H9 (cell line): Measurements from ENCODE around the gene RBM42. TPM values are rescaled to one million over a fixed set of nuclear protein-coding genes. Genes with fewer than 3 reads are reported as not detected.

Experiments
- DNase-seq: peaks from one replicate; pipeline ENCODE4 v3.0.0-alpha.2; 2017
- H2AFZ ChIP-seq: one replicate; pipeline ENCODE4 v1.6.1; 2013; ENCODE audit warnings: mild to moderate bottlenecking, low read length, control low read depth, moderate library complexity
- H2AK5ac ChIP-seq: 2 replicates; pipeline ENCODE4 v1.6.1; 2013; ENCODE audit warnings: low read length, control low read depth, mixed read lengths; ENCODE audit not compliant: insufficient read length
- H2BK120ac ChIP-seq: one replicate; pipeline ENCODE4 v1.6.1; 2013; ENCODE audit warnings: low read depth, mild to moderate bottlenecking, low read length, control low read depth, inconsistent platforms; ENCODE audit not compliant: poor library complexity, severe bottlenecking
- H2BK12ac ChIP-seq: 2 replicates; pipeline ENCODE4 v1.6.1; 2013; ENCODE audit warnings: low read length, control low read depth, mixed read lengths, low read depth; ENCODE audit not compliant: insufficient read length
- H2BK15ac ChIP-seq: 2 replicates; pipeline ENCODE4 v1.6.1; 2013; ENCODE audit warnings: low read depth, low read length, control low read depth
- H2BK20ac ChIP-seq: one replicate; pipeline ENCODE4 v1.6.1; 2013; ENCODE audit warnings: low read depth, mild to moderate bottlenecking, low read length, control low read depth, inconsistent platforms; ENCODE audit not compliant: poor library complexity, severe bottlenecking
- H2BK5ac ChIP-seq: 2 replicates; pipeline ENCODE4 v1.6.1; 2013; ENCODE audit warnings: low read length, control low read depth, mixed read lengths; ENCODE audit not compliant: insufficient read length
- H3K14ac ChIP-seq: 2 replicates; pipeline ENCODE4 v1.6.1; 2013; ENCODE audit warnings: low read length, control low read depth; ENCODE audit not compliant: insufficient read depth
- H3K18ac ChIP-seq: 2 replicates; pipeline ENCODE4 v1.6.1; 2013; ENCODE audit warnings: low read depth, mild to moderate bottlenecking, mixed read lengths, low read length, control low read depth; ENCODE audit not compliant: insufficient read length
- H3K23ac ChIP-seq: 2 replicates; pipeline ENCODE4 v1.6.1; 2013; ENCODE audit warnings: low read length, control low read depth, mixed read lengths, low read depth; ENCODE audit not compliant: insufficient read length
- H3K23me2 ChIP-seq: 2 replicates; pipeline ENCODE4 v1.6.1; 2013; ENCODE audit warnings: low read depth, mild to moderate bottlenecking, mixed read lengths, low read length, control low read depth; ENCODE audit not compliant: insufficient read length, poor library complexity, severe bottlenecking
- H3K27ac ChIP-seq: 2 replicates; pipeline ENCODE4 v1.5.1; 2013; ENCODE audit warnings: low read length, control low read depth, mixed read lengths, low read depth; ENCODE audit not compliant: insufficient read length
- H3K27me3 ChIP-seq: 2 replicates; pipeline ENCODE4 v1.6.1; 2013; ENCODE audit warnings: low read length, control low read depth, inconsistent platforms; ENCODE audit not compliant: insufficient read depth
- H3K4ac ChIP-seq: 2 replicates; pipeline ENCODE4 v1.6.1; 2013; ENCODE audit warnings: low read depth, mild to moderate bottlenecking, control low read depth, inconsistent platforms, low read length, moderate library complexity
- H3K4me1 ChIP-seq: 2 replicates; pipeline ENCODE4 v1.6.1; 2013; ENCODE audit warnings: low read length, control low read depth, inconsistent platforms; ENCODE audit not compliant: insufficient read depth
- H3K4me2 ChIP-seq: 2 replicates; pipeline ENCODE4 v1.6.1; 2013; ENCODE audit warnings: low read length, control low read depth, mixed read lengths; ENCODE audit not compliant: insufficient read length, insufficient read depth
- H3K56ac ChIP-seq: 2 replicates; pipeline ENCODE4 v1.6.1; 2013; ENCODE audit warnings: low read depth, mild to moderate bottlenecking, mixed read lengths, low read length, control low read depth; ENCODE audit not compliant: insufficient read length
- H3K79me1 ChIP-seq: 2 replicates; pipeline ENCODE4 v1.6.1; 2013; ENCODE audit warnings: low read depth, mild to moderate bottlenecking, moderate library complexity, low read length, control low read depth, inconsistent platforms; ENCODE audit not compliant: insufficient read depth, poor library complexity, severe bottlenecking
- H3K79me2 ChIP-seq: 2 replicates; pipeline ENCODE4 v1.6.1; 2013; ENCODE audit warnings: low read length, control low read depth, inconsistent platforms; ENCODE audit not compliant: insufficient read depth
- H3K9ac ChIP-seq: 2 replicates; pipeline ENCODE4 v1.6.1; 2013; ENCODE audit warnings: low read length, control low read depth, mixed read lengths; ENCODE audit not compliant: insufficient read length; ENCODE audit errors: extremely low read depth
- H3K9me3 ChIP-seq: one replicate; pipeline ENCODE4 v1.6.1; 2013; ENCODE audit warnings: low read depth, low read length, inconsistent platforms; ENCODE audit not compliant: control insufficient read depth
- H3T11ph ChIP-seq: one replicate; pipeline ENCODE4 v1.6.1; 2013; ENCODE audit warnings: mild to moderate bottlenecking, low read length, control low read depth, inconsistent platforms
- H4K20me1 ChIP-seq: one replicate; pipeline ENCODE4 v1.6.1; 2013; ENCODE audit not compliant: control insufficient read depth, insufficient read length, insufficient read depth
- H4K5ac ChIP-seq: 2 replicates; pipeline ENCODE4 v1.6.1; 2013; ENCODE audit warnings: low read depth, mild to moderate bottlenecking, mixed read lengths, low read length, control low read depth; ENCODE audit not compliant: insufficient read length
- H4K8ac ChIP-seq: replicated peaks from 2 replicates; pipeline ENCODE4 v1.6.1; 2013; ENCODE audit warnings: low read length, control low read depth, mixed read lengths, low read depth; ENCODE audit not compliant: insufficient read length
- H4K91ac ChIP-seq: 2 replicates; pipeline ENCODE4 v1.6.1; 2013; ENCODE audit warnings: low read depth, mild to moderate bottlenecking, moderate library complexity, mixed read lengths, low read length, control low read depth; ENCODE audit not compliant: insufficient read length
- H3K27ac Mint-ChIP-seq, 3 experiments: 2 replicates in 2 of 3; 3 replicates in 1 of 3; pipeline ENCODE4 v1.8.0; 2020 to 2021; ENCODE audit warnings: mixed read lengths in 3 of 3, mild to moderate bottlenecking in 1 of 3, moderate library complexity in 1 of 3
- H3K27me3 Mint-ChIP-seq: 2 replicates; pipeline ENCODE4 v1.8.0; 2021; ENCODE audit warnings: low read depth, mild to moderate bottlenecking, moderate library complexity, mixed read lengths
- H3K36me3 Mint-ChIP-seq, 3 experiments: 2 replicates in 2 of 3; 3 replicates in 1 of 3; pipeline ENCODE4 v1.8.0; 2020 to 2021; ENCODE audit warnings: low read depth in 3 of 3, mixed read lengths in 3 of 3; ENCODE audit not compliant: insufficient read depth in 1 of 3
- H3K4me1 Mint-ChIP-seq, 2 experiments: 2 replicates each; pipeline ENCODE4 v1.8.0; 2020; ENCODE audit warnings: mixed read lengths in 2 of 2
- H3K4me3 Mint-ChIP-seq, 2 experiments: 2 replicates in 1 of 2; 3 replicates in 1 of 2; pipeline ENCODE4 v1.8.0; 2020 to 2021; ENCODE audit warnings: mild to moderate bottlenecking in 2 of 2, mixed read lengths in 2 of 2, moderate library complexity in 1 of 2
- H3K9me3 Mint-ChIP-seq, 2 experiments: 2 replicates in 1 of 2; 3 replicates in 1 of 2; pipeline ENCODE4 v1.8.0; 2020; ENCODE audit warnings: mild to moderate bottlenecking in 2 of 2, mixed read lengths in 2 of 2, moderate library complexity in 1 of 2
- WGBS: extraction: QIAGEN DNeasy Blood & Tissue Kit; methylation state at CpG from one replicate; pipeline ENCODE4 v1.1.7; 2013; ENCODE audit warnings: missing lambda C conversion rate, low lambda C conversion rate, mixed read lengths; ENCODE audit not compliant: insufficient read length; ENCODE audit errors: extremely low coverage; 5-methylcytosine and 5-hydroxymethylcytosine counted together
- total RNA-seq: library from RNA; stranded (reverse); gene quantifications from 2 replicates; pipeline ENCODE4 v1.2.1, GENCODE V29; 2021
- TF ChIP-seq, protein P1 (sequence below): fragments of 200-600 bp; sonication (generic); conservative IDR thresholded peaks from 3 replicates; pipeline ENCODE4 v1.8.0; 2021; ENCODE audit warnings: antibody characterized with exemption, mild to moderate bottlenecking

Gene RBM42
- total RNA-seq, 1 experiment from 2014 or later: 83.3 TPM

DNA sequence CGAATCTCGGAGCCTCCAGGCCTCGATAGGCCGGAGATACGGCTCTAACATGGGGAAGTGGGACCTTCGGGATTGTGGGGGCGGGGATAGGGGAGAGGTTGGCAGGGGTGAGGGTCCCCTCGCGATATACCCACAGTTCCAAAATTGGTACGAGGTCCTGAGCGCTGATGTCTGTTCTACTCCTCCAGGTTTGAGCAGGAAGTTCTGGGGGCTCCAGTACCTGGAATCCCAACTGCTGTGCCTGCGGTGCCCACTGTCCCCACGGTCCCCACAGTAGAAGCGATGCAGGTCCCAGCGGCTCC, 447 bp downstream of the RBM42 start:
- Mint-ChIP-seq H3K4me1 (peaks cover 5 to 8% of the 10 kb centered on the region in 2 experiments), H3K4me3 (peak overlapping the region; percentile 96), H3K36me3 (peaks cover 21 to 39% (median 36%) of the 10 kb centered on the region in 3 experiments), H3K27ac (peak overlapping the region in 2 of 3 experiments; percentile 20 to 98; a peak in 4 of 7 replicates), H3K9me3 (no peaks in the 10 kb centered on the region), H3K27me3 (peaks cover 2% of the 10 kb centered on the region; the same call in 1 of the 2 replicates)
- Histone ChIP-seq H4K91ac (no peak overlapping the region), H4K20me1 (no peaks in the 10 kb centered on the region), H3K27me3 (no peaks in the 10 kb centered on the region), H2BK15ac (no peak overlapping the region), H3K23me2 (peaks cover 3% of the 10 kb centered on the region), H3K9me3 (no peaks in the 10 kb centered on the region), H4K5ac (no peak overlapping the region), H3K18ac (no peak overlapping the region), H3K23ac (no peak overlapping the region), H3K79me2 (no peaks in the 10 kb centered on the region; the same call in 1 of the 2 replicates), H3K14ac (no peak overlapping the region), H3K4me1 (peaks cover 2% of the 10 kb centered on the region; the same call in 1 of the 2 replicates), H2BK20ac (no peak overlapping the region), H3K79me1 (no peaks in the 10 kb centered on the region), H3K27ac (no peak overlapping the region), H3K4ac (no peak overlapping the region), H2AFZ (no peak overlapping the region), H2AK5ac (no peak overlapping the region), H3T11ph (no peak overlapping the region), H3K4me2 (peak overlapping the region; percentile 99), H3K56ac (no peak overlapping the region), H2BK120ac (no peak overlapping the region), H3K9ac (peak overlapping the region; percentile 77), H2BK5ac (no peak overlapping the region), H4K8ac (no peak overlapping the region), H2BK12ac (no peak overlapping the region)
- WGBS: no CpG with 5 or more reads among the region's 15 CpGs
- TF ChIP-seq, protein P1, sequence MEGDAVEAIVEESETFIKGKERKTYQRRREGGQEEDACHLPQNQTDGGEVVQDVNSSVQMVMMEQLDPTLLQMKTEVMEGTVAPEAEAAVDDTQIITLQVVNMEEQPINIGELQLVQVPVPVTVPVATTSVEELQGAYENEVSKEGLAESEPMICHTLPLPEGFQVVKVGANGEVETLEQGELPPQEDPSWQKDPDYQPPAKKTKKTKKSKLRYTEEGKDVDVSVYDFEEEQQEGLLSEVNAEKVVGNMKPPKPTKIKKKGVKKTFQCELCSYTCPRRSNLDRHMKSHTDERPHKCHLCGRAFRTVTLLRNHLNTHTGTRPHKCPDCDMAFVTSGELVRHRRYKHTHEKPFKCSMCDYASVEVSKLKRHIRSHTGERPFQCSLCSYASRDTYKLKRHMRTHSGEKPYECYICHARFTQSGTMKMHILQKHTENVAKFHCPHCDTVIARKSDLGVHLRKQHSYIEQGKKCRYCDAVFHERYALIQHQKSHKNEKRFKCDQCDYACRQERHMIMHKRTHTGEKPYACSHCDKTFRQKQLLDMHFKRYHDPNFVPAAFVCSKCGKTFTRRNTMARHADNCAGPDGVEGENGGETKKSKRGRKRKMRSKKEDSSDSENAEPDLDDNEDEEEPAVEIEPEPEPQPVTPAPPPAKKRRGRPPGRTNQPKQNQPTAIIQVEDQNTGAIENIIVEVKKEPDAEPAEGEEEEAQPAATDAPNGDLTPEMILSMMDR: no peak
- no peak for DNase-seq
